SK-N-MC (cell line): ENCODE measurements around the gene OAS1.

ENCODE experiments used
- EZH2 ChIP-seq: fragments of 200-600 bp; sonication (generic); IDR thresholded peaks from one replicate; pipeline ENCODE4 v1.6.1; 2017; ENCODE audit warnings: antibody characterized with exemption
- FOXP2 ChIP-seq: optimal IDR thresholded peaks from 2 replicates; pipeline ENCODE3; 2011; ENCODE audit warnings: mild to moderate bottlenecking, moderate library complexity; ENCODE audit not compliant: insufficient read depth; ENCODE audit errors: extremely low read length, control extremely low read depth
- POLR2AphosphoS5 ChIP-seq: IDR thresholded peaks from 2 replicates; pipeline ENCODE4 v1.6.1; 2012; ENCODE audit warnings: mild to moderate bottlenecking, low read depth, low read length, borderline replicate concordance

DNA sequence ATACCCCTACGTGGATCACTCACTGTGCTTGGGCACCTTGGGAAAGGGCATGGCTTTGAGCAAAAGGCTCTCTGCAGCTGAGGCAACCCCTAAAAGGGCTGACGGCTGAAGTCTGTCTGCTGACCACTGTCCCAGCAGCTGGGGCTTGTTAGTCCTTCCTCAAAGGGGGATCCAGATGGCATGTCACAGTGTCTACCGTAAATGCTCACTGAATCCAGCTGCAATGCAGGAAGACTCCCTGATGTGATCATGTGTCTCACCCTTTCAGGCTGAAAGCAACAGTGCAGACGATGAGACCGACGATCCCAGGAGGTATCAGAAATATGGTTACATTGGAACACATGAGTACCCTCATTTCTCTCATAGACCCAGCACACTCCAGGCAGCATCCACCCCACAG is 12.4 kb downstream of the OAS1 start:
- TF ChIP-seq FOXP2, result no peak
- TF ChIP-seq POLR2AphosphoS5, result no peak
- no peak for TF ChIP-seq EZH2
